Activated CD4-positive, CD25-positive, alpha-beta regulatory T cell treated with anti-CD3 and anti-CD28 coated beads, Interleukin-2, amount 50 U/mL, for 24 hours (primary cell): ENCODE data around the gene TEX54.
"Not testable (repeated sequence)": the region's sequence is repeated elsewhere in the genome, so short reads cannot be mapped to it uniquely, and the experiment has no call there.

Experiments used
- ATAC-seq, 2 donors: fragments of 150-1000 bp; cut with Tn5 transposase; one replicate each; pipeline ENCODE4 v1.10.0; 2021; ENCODE audit warnings: mild to moderate bottlenecking in 1 of 2, moderate library complexity in 1 of 2

Gene TEX54

DNA sequence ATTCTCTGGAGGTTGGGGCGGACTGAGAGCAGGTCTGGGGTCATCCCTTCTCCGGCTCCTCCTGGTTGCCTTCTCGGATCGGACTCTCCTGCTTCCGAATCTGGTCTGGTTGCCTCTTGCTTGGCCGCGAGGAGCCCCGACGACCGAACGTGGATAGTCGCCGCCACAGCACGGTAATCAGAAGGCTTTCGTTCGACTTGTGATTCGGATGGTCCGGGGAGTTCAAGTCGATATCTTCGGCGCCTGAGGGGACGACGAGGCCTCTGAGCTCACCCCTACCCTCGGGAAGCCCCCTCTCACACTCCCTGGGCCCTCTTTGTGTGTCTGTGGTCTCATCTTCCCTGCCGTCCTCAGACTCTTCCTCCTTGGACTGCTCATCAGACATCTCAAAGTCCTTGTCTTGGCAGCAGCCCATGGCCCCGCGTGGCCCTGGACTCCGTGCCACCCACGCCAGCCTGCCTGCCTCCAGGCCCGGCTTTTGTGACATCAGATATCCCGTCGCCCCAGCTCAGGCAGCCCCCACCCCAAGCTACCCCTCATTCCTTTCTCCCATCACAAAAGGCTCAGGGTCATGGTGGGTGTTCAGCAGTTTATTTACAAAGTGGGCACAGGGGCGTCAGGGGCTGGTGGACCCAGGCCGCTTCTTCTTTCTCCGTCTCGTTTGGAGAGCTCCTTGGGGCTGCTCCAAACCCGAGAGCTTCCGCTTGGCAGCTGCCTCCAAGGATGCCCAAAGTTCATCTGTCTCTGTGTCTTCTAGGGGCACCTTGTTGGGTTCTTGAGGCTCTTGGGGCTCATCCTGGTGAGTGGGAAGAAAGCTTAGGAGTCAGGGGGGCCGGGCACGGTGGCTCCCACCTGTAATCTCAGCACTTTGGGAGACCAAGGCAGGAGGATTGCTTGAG is at the start of gene TEX54:
TSS of gene TEX54 (minus strand) at position 506 of the 899 bp plus-strand sequence.
- ATAC-seq: peak in 1 of 2 donors; percentile 2

DNA sequence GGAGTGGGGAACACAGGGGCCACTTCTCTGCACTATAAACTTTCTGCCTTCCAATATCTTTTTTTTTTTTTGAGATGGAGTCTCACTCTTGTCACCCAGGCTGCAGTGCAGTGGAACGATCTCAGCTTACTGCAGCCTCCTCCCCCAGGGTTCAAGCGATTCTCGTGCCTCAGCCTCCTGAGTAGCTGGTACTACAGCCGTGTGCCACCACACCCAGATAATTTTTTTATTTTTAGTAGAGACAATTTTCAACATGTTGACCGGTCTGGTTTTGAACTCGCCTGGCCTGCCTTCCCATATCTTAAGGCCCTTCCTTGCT is 49.7 kb upstream of the TEX54 start:
- no peak for ATAC-seq

DNA sequence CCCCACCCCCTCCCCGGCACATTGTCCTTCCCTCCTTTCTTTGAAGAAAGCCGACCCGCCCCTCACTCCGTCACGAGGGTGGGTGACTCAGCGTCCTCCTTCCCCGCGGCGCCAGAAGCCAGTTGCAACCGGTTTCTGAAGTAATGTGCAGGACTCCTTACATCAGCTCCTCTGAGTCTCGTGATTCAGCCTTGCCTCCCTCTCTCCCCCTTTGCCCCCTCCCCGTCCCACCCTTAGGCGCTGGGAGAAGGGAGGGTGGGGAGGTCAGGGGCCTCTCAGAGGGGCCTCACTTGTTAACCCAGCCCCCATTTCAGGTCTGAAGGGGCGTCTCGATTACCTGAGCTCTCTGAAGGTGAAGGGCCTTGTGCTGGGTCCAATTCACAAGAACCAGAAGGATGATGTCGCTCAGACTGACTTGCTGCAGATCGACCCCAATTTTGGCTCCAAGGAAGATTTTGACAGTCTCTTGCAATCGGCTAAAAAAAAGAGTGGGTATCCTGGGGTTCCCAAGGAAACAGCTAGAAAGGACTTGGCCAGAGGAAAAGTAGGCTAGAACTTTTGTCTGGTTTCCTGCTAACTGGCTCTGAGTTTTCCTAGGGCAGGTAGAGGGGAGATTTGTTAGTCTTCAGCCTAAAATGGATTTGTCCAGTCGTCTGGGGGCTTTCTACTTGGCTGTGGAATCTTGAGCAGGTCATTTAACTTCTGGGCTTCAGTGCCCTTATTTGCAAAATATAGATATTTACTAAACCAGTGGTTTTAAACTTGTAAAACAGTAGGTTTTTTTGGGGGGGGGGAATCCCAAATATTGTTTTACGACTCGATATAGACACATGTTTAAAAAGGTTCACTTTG is 49.2 kb upstream of the TEX54 start:
- ATAC-seq: peak; percentile 73

DNA sequence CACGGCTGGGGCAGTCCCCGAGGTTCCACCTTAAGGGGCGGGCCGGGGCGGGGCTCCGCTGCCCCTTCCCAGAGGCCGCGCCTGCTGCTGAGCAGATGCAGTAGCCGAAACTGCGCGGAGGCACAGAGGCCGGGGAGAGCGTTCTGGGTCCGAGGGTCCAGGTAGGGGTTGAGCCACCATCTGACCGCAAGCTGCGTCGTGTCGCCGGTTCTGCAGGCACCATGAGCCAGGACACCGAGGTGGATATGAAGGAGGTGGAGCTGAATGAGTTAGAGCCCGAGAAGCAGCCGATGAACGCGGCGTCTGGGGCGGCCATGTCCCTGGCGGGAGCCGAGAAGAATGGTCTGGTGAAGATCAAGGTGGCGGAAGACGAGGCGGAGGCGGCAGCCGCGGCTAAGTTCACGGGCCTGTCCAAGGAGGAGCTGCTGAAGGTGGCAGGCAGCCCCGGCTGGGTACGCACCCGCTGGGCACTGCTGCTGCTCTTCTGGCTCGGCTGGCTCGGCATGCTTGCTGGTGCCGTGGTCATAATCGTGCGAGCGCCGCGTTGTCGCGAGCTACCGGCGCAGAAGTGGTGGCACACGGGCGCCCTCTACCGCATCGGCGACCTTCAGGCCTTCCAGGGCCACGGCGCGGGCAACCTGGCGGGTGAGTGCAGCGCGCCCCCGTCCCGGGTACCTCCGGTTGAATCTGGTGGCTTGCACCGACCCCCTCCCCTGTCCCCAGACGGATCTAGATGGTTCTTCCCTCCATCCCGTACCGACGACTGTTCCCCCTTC is 48.4 kb upstream of the TEX54 start, which contains the start of gene SLC3A2:
TSS of gene SLC3A2 (plus strand) at position 94 of the 776 bp plus-strand sequence. CDS start at position 222, 128 bp downstream.
- peak; percentile 70 to 78 for ATAC-seq

DNA sequence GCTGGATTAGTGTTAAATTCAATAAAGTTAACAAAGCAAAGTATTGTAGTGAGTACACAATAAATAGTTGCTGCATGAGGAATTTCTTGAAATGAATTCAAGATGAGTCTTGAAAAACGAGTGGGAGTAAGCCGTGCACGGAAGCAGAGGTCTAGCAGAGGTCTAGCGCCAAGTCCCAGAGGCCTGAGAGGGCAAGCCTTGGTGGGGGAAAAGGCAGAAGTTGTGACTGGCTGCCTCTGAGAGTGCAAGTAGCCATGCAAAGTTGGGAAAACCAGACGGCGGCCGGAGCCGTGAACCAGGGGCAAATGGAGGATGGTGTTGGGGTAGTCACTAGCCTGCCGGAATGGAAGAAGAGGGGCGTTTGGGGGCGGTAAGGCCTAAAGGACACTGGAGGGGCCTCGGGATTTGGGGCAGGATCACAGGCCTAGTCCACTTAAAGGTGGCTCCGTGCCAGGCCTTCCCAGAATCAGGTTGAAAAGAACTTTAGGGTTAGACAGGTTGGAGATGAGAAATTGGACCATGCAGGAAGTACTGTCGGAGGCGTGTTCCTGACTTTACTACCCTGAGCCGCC is 47.7 kb upstream of the TEX54 start:
- peak; percentile 3 to 8 for ATAC-seq

DNA sequence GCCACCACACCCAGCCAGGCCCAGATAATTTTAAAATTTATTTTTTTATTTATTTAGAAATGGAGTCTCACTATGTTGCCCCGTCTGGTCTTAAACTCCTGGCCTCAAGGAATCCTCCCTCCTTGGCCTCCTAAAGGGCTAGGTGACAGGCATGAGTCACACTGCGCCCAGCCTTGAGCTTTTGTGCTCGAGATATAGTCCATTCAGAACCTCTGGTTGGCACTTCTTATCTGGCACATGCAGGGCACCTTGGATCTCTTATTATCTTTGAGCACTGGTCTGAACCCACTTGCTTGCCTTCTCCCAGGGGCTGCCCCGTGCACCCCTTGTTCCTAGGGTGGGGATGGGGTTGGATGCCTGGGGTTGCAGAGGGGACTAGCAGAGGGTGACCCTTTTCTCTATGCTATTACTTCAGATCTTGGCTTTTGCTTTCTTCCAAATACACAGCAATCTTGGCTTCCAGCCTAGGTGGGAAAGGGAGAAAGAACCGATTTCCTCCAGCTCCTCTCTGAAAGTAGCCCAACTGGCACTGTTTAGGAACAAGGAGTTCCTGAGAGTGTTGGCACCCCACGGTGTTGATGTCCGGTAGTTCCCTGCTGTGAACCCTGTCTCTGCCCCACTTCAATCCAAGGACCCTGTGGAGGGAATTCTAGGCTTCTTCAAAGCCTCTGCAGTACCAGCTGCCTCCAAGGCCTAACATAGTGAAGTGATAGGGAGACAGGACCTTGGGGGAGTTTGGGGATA is 46.8 kb upstream of the TEX54 start:
- ATAC-seq: no peak

DNA sequence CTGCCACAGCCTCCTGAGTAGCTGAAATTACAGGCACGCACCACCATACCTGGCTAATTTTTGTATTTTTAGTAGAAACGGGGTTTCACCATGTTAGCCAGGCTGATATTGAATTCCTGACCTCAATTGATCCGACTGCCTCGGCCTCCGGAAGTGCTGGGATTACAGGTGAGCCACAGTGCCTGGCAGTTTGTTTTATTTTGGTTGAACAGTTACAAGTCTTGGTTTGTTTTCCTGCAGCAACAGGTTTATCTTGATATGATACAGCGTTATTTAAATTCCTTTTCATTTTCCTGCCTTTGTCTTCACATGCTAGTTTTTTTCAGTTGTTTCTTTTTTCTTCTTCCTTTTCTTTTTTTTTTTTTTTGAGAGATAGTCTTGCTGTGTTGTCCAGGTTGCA is 44.1 kb upstream of the TEX54 start:
- ATAC-seq: no peak

DNA sequence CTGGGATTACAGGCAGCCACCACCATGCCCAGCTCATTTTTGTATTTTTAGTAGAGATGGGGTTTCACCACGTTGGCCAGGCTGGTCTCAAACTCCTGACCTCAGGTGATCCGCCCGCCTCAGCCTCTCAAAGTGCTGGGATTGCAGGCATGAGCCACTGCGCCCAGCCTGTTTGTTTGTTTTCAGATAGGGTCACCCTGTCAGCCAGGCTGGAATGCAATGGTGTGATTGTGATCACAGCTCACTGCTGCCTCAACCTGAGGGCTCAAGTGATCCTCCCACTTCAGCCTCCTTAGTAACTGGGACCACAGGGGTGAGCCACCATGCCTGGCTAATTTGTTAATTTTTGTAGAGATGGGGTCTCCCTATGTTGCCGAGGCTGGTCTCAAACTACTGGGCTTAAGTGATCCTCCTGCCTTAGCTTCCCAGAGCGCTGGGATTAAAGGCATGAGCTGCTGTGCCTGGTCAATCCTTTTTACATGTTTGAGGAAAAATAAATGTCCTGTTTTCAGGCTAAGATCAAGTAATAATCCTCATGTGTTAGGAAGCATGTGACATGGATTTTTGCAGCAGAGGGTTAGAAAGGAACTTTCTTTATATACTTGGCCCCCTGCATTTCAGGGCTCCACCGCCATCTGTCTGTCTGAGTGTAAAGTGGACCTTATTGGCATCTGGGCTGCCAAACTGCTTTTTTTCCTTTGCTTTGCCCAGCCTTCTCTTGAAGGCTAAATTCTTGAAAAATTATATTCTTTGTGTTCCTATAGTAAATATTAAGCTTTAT is 43.2 kb upstream of the TEX54 start:
- ATAC-seq: no peak

DNA sequence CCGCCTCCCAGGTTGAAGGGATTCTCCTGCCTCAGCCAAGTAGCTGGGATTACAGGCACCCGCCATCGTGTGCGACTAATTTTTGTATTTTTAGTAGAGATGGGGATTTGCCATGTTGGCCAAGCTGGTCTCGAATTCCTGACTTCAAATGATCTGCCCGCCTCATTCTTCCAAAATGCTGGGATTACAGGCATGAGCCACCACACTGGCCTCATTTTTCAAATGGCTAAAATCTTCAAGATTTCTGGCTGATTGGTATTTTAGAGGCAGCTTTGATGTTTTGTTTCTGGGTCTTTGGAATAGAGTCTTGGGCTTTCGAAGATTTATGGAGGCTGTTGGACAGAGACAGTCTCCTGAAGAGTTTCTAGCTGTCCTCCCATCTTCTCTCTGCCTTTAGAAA is 42.2 kb upstream of the TEX54 start:
- ATAC-seq: no peak

DNA sequence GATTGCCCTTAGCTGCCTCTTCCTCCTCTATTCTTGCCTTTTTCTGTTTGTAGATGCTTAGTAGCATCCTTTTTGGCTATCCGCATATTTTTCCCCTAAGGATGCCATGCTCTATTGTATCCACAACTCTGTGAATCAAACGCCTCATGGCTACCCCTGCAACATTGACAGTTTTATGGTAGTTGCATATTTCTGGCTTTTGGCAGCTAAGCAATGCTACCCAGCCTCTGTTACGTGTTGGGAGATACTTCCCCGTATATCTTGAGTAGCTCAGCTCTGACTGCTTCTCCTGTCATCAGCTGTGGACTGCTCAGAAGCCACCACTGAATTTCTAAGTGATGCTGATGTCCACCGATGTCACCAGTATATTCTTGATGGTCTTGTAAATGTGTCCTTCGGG is 33.0 kb upstream of the TEX54 start:
- ATAC-seq: no peak

DNA sequence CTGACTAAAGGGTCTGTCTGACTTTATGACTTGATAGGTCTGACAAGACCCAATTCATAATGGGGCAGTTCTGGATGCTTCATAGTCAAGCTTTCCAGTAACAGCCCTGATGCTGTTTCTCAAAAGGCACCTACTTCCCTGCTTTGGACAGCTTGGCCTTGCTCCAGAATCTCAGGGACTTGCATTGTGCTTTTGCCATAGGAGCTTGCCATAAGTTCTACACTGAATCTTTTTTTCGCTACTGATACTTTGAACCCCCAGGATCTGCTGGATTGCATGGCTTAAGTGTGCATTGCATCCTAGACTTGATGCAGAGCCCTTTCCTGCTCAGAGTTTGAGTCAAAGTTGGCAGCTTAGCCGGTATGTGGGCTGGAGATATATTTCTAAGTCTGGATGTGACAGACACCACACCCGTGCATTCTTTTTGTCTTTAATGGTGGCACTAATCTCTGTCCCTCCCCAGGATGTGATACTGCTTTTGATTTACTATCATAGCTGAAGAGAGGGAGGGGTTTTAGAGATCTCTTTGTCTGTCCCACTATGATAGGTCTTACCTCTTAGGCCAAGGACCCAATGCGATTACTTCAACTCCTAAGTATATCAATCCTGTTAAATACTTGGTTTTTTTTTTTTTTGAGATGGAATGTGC is 31.2 kb upstream of the TEX54 start:
- no peak for ATAC-seq

DNA sequence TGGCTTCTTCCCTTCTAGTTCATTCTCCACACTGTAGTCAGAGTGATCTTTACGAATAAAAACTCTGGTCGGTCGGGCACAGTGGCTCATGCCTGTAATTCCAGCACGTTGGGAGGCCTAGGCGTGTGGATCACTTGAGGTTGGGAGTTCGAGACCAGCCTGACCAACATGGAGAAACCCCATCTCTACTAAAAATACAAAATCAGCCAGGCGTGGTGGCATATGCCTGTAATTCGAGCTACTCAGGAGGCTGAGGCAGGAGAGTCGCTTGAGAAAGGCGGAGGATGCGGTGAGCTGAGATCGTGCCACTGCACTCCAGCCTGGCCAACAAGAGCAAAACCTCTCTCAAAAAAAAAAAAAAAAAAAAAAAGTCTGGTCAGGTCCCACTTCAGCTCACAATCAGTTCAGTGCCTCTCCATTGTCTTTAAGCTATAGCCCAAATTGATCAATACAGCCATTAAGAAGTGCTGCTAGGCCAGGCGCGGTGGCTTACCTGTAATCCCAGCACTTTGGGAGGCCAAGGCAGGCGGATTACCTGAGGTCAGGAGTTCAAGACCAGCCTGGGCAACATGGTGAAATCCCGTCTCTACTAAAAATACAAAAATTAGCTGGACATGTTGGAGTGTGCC is 29.0 kb upstream of the TEX54 start:
- not testable (repeated sequence) for ATAC-seq

DNA sequence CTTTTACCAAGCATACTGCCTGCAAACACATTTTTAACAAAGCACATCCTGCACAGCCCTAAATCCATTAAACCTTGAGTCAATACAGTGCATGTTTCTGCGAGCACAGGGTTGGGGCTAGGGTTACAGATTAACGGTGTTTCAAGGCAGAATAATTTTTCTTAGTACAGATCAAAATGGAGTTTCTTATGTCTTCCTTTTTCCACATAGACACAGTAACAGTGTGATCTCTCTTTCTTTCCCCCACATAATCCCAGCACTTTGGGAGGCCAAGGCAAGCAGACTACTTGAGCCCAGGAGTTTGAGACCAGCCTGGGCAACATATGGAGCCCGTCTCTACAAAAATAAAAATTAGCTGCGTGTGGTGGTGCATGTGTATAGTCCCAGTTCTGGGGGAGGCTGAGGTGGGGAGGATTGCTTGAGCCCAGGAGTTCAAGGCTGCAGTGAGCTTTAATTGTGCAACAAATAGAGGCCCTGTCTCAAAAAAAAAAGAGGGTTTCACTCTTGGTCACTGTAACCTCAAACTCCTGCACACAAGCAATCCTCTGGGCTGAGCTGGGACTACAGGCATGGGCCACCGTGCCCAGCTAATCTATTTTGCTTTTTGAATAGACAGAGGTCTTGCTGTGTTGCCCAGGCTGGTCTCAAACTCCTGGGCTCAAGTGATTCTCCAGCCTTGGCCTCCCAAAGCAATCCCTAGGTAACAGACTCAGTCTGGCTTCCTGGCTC is 28.4 kb upstream of the TEX54 start:
- ATAC-seq: no peak

DNA sequence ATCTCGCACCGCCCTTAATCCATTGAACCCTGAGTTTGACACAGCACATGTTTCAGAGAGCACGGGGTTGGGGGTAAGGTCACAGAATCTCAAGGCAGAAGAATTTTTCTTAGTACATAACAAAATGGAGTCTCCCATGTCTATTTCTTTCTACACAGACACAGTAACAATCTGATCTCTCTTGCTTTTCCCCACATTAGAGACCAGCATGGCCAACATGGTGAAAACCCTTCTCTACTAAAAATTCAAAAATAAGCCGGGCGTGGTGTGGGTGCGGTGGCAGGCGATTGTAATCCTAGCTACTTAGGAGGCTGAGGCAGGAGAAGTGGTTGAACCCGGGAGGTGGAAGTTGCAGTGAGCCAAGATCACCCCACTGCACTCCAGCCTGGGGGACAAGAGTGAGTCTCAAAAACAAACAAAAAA is 26.7 kb upstream of the TEX54 start:
- ATAC-seq: not testable (repeated sequence)

DNA sequence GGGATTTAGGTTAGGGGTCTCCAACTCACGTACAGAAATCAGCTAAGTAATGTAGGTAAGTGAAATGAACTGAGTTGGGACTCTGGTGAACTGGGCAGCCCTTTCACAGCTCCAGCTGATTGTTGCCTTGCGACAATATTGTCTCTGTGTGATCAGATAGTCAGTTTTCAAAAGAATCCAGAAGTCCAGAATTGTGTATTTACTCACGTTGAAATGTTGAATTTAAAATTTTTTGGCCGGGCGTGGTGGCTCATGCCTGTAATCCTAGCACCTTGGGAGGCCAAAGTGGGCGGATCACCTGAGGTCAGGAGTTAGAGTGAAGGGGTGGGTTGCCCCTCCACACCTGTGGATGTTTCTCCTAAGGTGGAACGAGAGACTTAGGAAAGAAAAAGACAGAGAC is 25.6 kb upstream of the TEX54 start:
- ATAC-seq: no peak

DNA sequence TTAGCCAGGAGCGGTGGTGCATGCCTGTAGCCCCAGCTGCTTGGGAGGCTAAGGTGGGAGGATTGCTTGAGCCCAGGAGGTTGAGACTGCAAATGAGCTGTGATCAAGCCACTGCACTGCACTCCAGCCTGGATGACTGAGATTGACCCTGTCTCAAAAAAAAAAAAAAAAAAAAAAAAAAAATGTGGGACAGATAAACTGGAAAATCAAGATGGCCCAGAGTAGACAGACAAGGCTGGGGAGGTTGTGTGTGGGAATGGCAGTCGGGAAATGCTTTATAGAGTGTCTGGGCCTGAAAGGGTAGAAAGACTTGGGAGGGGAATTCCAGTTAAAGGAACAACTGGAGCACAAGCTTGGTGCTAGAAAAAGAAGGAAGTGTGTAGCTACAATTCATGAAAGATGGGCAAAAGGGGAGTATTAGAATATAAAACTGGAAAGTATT is 24.9 kb upstream of the TEX54 start:
- no peak for ATAC-seq

DNA sequence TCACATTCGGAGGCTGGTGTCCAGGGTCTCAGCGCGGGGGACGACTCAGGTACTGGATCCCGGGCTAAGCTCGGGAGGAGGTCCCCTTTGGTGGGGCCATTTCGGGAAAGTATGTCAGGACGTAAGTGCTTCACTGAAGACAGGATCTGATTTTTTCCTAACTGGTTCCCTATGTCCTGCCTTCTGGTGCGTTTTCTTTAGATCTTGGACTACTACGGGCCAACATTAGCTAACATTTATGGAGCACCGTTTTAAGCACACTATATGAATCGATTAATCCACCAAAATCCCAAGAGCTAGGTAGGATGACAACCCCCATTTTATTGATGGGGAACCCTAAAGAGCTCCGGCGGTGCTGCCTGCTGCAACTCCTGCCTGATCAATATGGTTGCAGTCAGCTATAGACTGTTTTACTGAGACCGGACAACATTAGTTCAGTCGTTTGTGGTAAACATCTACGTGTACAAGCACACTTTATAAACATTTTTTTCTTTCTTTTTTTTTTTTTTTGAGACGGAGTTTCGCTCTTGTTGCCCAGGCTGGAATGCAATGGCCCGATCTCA is 23.8 kb upstream of the TEX54 start:
- no peak for ATAC-seq

DNA sequence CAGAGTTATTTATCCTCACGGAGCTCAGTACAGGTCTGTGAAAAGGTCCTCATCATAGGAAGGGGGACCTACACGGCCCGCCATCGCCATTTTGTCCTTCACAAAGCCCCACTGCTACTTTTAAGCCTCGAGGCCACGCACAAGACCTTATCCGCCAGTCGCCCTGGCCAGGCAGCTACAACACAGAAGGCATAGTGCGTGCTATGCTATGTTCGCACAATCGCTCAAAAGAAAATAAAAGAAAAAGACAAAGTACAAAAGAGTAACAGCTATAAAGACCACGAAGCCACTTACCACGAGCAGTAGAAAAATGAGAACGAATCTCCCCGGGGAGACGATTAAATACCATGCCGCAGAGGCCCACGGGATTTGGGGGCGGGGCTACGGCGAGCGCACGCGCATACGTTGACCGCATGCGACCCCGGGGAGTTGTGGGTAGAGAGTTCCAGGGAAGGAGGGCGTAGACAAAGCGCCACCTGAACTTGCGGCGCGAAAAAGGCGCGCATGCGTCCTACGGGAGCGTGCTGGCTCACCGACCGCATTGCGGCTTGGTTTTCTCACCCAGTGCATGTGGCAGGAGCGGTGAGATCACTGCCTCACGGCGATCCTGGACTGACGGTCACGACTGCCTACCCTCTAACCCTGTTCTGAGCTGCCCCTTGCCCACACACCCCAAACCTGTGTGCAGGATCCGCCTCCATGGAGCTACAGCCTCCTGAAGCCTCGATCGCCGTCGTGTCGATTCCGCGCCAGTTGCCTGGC is 23.1 kb upstream of the TEX54 start:
- peak; percentile 79 to 81 for ATAC-seq
